AML-193 (cell line): ENCODE results near the gene TEX29.

Source experiments
- DNase-seq, 2 experiments: peaks; one replicate each; lab custom pipeline; 2025; lab: John Stamatoyannopoulos, UW

TEX29 gene

GRCh38 chr13:111319998-111320911 is at the start of gene TEX29:
TEX29 (plus strand) TSS chr13:111320642; CDS start chr13:111320891, 249 bp downstream.
- DNase-seq = no peak

GRCh38 chr13:111270765-111271698 is 49.4 kb upstream of the TEX29 start:
- no peak for DNase-seq

GRCh38 chr13:111272117-111272516 is 48.3 kb upstream of the TEX29 start:
- DNase-seq = no peak

GRCh38 chr13:111275382-111275781 is 45.1 kb upstream of the TEX29 start:
- no peak for DNase-seq

- DNase-seq = no peak
These were observed 44.3 kb upstream of the TEX29 start for GRCh38 chr13:111275995-111276618.

GRCh38 chr13:111278258-111278657 is 42.2 kb upstream of the TEX29 start:
- no peak for DNase-seq

- DNase-seq = no peak
These were observed 41.4 kb upstream of the TEX29 start for GRCh38 chr13:111278743-111279652.

GRCh38 chr13:111280226-111280625 is 40.2 kb upstream of the TEX29 start:
- no peak for DNase-seq

GRCh38 chr13:111280681-111281585 is 39.5 kb upstream of the TEX29 start:
- DNase-seq = no peak

- DNase-seq = no peak
These were observed 38.6 kb upstream of the TEX29 start for GRCh38 chr13:111281751-111282311.

- no peak for DNase-seq
These were observed 38.0 kb upstream of the TEX29 start for GRCh38 chr13:111282425-111282824.

GRCh38 chr13:111282997-111283396 is 37.4 kb upstream of the TEX29 start:
- no peak for DNase-seq

GRCh38 chr13:111283457-111283856 is 37.0 kb upstream of the TEX29 start:
- DNase-seq = no peak

GRCh38 chr13:111283991-111284390 is 36.5 kb upstream of the TEX29 start:
- no peak for DNase-seq

- DNase-seq = no peak
These were observed 35.9 kb upstream of the TEX29 start for GRCh38 chr13:111284565-111284964.

GRCh38 chr13:111286162-111286561 is 34.3 kb upstream of the TEX29 start:
- no peak for DNase-seq

GRCh38 chr13:111286749-111287148 is 33.7 kb upstream of the TEX29 start:
- DNase-seq = no peak

- DNase-seq = no peak
These were observed 33.2 kb upstream of the TEX29 start for GRCh38 chr13:111287201-111287600.

- no peak for DNase-seq
These were observed 32.2 kb upstream of the TEX29 start for GRCh38 chr13:111288276-111288675.

GRCh38 chr13:111289251-111289650 is 31.2 kb upstream of the TEX29 start:
- DNase-seq = no peak
